H1 (cell line): Measurements from ENCODE around the gene FBXO38. TPM values are rescaled to one million over a fixed set of nuclear protein-coding genes. Genes with fewer than 3 reads are reported as not detected.

ENCODE experiments used
- CTCF ChIA-PET: fragments of 300-600 bp; sonication (Branson Sonifier 250); formaldehyde crosslinking; loops from one replicate; lab custom pipeline; 2021; ENCODE audit not compliant: partially characterized antibody; lab: Charles Lee
- POLR2A ChIA-PET: fragments of 300-600 bp; sonication (Branson Sonifier 250); formaldehyde crosslinking; loops from one replicate; lab custom pipeline; 2021; ENCODE audit warnings: inconsistent platforms; ENCODE audit not compliant: partially characterized antibody; lab: Charles Lee
- DNase-seq, 2 experiments: peaks; one replicate each; pipeline versions ENCODE4 v3.0.0 to v3.0.0-alpha.2; 2010 to 2022; ENCODE audit warnings: low spot score in 2 of 2, low read depth in 1 of 2, mixed read lengths in 1 of 2
- FAIRE-seq: peaks from 2 replicates; lab custom pipeline; 2011; peaks lifted over from hg19 to GRCh38; lab: Jason Lieb, UNC
- H2AFZ ChIP-seq: 2 replicates; pipeline ENCODE4 v1.8.1; 2012; ENCODE audit warnings: low read length, inconsistent platforms
- H2AK5ac ChIP-seq: 2 replicates; pipeline ENCODE4 v1.6.1; 2013; ENCODE audit warnings: low read depth, low read length
- H2BK120ac ChIP-seq: replicated peaks from 2 replicates; pipeline ENCODE3; 2013; ENCODE audit warnings: low read depth, low read length, inconsistent platforms
- H2BK12ac ChIP-seq: 2 replicates; pipeline ENCODE4 v1.6.1; 2013; ENCODE audit warnings: low read depth, low read length
- H2BK15ac ChIP-seq: 2 replicates; pipeline ENCODE4 v1.6.1; 2013; ENCODE audit warnings: low read length
- H2BK20ac ChIP-seq: 2 replicates; pipeline ENCODE4 v1.6.1; 2013; ENCODE audit warnings: low read length
- H2BK5ac ChIP-seq: 2 replicates; pipeline ENCODE4 v1.6.1; 2013; ENCODE audit warnings: low read depth, low read length
- H3K14ac ChIP-seq: 2 replicates; pipeline ENCODE4 v1.6.1; 2013; ENCODE audit warnings: inconsistent platforms; ENCODE audit not compliant: insufficient read length
- H3K18ac ChIP-seq: 2 replicates; pipeline ENCODE4 v1.6.1; 2013; ENCODE audit warnings: low read length; ENCODE audit errors: extremely low read depth
- H3K23ac ChIP-seq: 2 replicates; pipeline ENCODE4 v1.6.1; 2013; ENCODE audit warnings: inconsistent platforms; ENCODE audit not compliant: insufficient read length
- H3K23me2 ChIP-seq: 2 replicates; pipeline ENCODE4 v1.6.1; 2013; ENCODE audit warnings: low read depth, low read length
- H3K27ac ChIP-seq: 2 replicates; pipeline ENCODE4 v1.6.1; 2011; ENCODE audit warnings: low read depth, low read length, inconsistent platforms
- H3K27me3 ChIP-seq, 4 experiments: replicated peaks in 1 of 4; 1 replicate in 1 of 4; 2 replicates in 3 of 4; pipeline versions ENCODE4 v1.6.1 to v1.8.1; 2011 to 2013; ENCODE audit warnings: low read length in 3 of 4, mild to moderate bottlenecking in 3 of 4, inconsistent platforms in 2 of 4, mixed read lengths in 2 of 4, moderate library complexity in 1 of 4; ENCODE audit not compliant: control insufficient read depth in 3 of 4, insufficient read depth in 3 of 4; ENCODE audit errors: extremely low read depth in 1 of 4
- H3K36me3 ChIP-seq, 4 experiments: 2 replicates each; pipeline versions ENCODE4 v1.6.1 to v1.8.1; 2011 to 2013; ENCODE audit warnings: mild to moderate bottlenecking in 4 of 4, low read length in 3 of 4, moderate library complexity in 2 of 4, control low read depth in 1 of 4, inconsistent platforms in 1 of 4; ENCODE audit not compliant: insufficient read depth in 4 of 4, control insufficient read depth in 2 of 4
- H3K4ac ChIP-seq: replicated peaks from 2 replicates; pipeline ENCODE3; 2013; ENCODE audit warnings: low read length, low read depth, mixed read lengths, inconsistent platforms; ENCODE audit not compliant: insufficient read length
- H3K4me1 ChIP-seq, 4 experiments: replicated peaks in 1 of 4; 1 replicate in 1 of 4; 2 replicates in 3 of 4; pipeline versions ENCODE4 v1.6.1 to v1.8.1; 2011 to 2013; ENCODE audit warnings: low read length in 3 of 4, inconsistent platforms in 2 of 4, mixed read lengths in 1 of 4; ENCODE audit not compliant: insufficient read depth in 4 of 4, control insufficient read depth in 3 of 4
- H3K4me2 ChIP-seq, 2 experiments: 2 replicates each; pipeline versions ENCODE4 v1.6.1 to v1.8.1; 2011 to 2013; ENCODE audit warnings: low read depth in 2 of 2, low read length in 2 of 2, control low read depth in 1 of 2, inconsistent platforms in 1 of 2, mild to moderate bottlenecking in 1 of 2; ENCODE audit not compliant: insufficient read depth in 1 of 2
- H3K4me3 ChIP-seq, 4 experiments: fragments of 200-600, 300-600 bp in 1 of 4; sonication (generic), shearing (Covaris generic), sonication (Bioruptor Twin) in 1 of 4; 2 replicates each; pipeline versions ENCODE4 v1.5.1 to v1.8.1; 2011 to 2016; ENCODE audit warnings: low read length in 4 of 4, low read depth in 3 of 4, control low read depth in 2 of 4, inconsistent platforms in 2 of 4, mild to moderate bottlenecking in 2 of 4, mixed read lengths in 1 of 4, moderate library complexity in 1 of 4; ENCODE audit not compliant: insufficient read depth in 2 of 4; ENCODE audit errors: extremely low read depth in 1 of 4
- H3K56ac ChIP-seq: replicated peaks from 2 replicates; pipeline ENCODE3; 2013; ENCODE audit warnings: low read depth, mild to moderate bottlenecking, mixed read lengths, low read length, inconsistent platforms; ENCODE audit not compliant: insufficient read length
- H3K79me1 ChIP-seq: 2 replicates; pipeline ENCODE4 v1.6.1; 2013; ENCODE audit warnings: low read depth, low read length, control low read depth
- H3K79me2 ChIP-seq, 2 experiments: 2 replicates each; pipeline versions ENCODE4 v1.6.1 to v1.8.1; 2012 to 2013; ENCODE audit warnings: low read length in 2 of 2, mild to moderate bottlenecking in 2 of 2, inconsistent platforms in 1 of 2; ENCODE audit not compliant: insufficient read depth in 2 of 2, control insufficient read depth in 1 of 2
- H3K9ac ChIP-seq, 4 experiments: replicated peaks in 1 of 4; 1 replicate in 1 of 4; 2 replicates in 3 of 4; pipeline versions ENCODE4 v1.6.1 to v1.8.1; 2011 to 2013; ENCODE audit warnings: low read depth in 3 of 4, low read length in 3 of 4, control low read depth in 2 of 4, mild to moderate bottlenecking in 2 of 4, moderate library complexity in 2 of 4, inconsistent platforms in 1 of 4; ENCODE audit errors: extremely low read depth in 1 of 4
- H3K9me3 ChIP-seq, 2 experiments: 2 replicates each; pipeline versions ENCODE4 v1.6.1 to v1.8.1; 2012 to 2013; ENCODE audit warnings: mild to moderate bottlenecking in 2 of 2, moderate library complexity in 2 of 2, control low read depth in 1 of 2, inconsistent platforms in 1 of 2, low read depth in 1 of 2, low read length in 1 of 2, mixed read lengths in 1 of 2; ENCODE audit not compliant: insufficient read depth in 2 of 2
- H4K20me1 ChIP-seq, 2 experiments: replicated peaks in 1 of 2; 2 replicates each; pipeline versions ENCODE3 to v1.8.1; 2011 to 2013; ENCODE audit warnings: inconsistent platforms in 2 of 2, low read length in 2 of 2, mild to moderate bottlenecking in 1 of 2; ENCODE audit not compliant: insufficient read depth in 2 of 2, control insufficient read depth in 1 of 2
- H4K5ac ChIP-seq: 2 replicates; pipeline ENCODE4 v1.6.1; 2013; ENCODE audit warnings: low read length, low read depth, mixed read lengths, inconsistent platforms; ENCODE audit not compliant: insufficient read length
- H4K8ac ChIP-seq: 2 replicates; pipeline ENCODE4 v1.8.0; 2013; ENCODE audit warnings: mild to moderate bottlenecking, moderate library complexity, low read length, inconsistent platforms; ENCODE audit not compliant: insufficient read depth; ENCODE audit errors: extremely low read depth
- H4K91ac ChIP-seq: replicated peaks from 2 replicates; pipeline ENCODE3; 2013; ENCODE audit warnings: low read length, mixed read lengths, inconsistent platforms; ENCODE audit not compliant: insufficient read length
- BCL11A ChIP-seq, 2 experiments: IDR thresholded peaks; one replicate each; pipeline ENCODE4 v1.6.1; 2011; ENCODE audit warnings: low read depth in 2 of 2, low read length in 2 of 2, mild to moderate bottlenecking in 2 of 2
- CTBP2 ChIP-seq: IDR thresholded peaks from 2 replicates; pipeline ENCODE4 v1.7.0; 2011; ENCODE audit warnings: borderline replicate concordance, mild to moderate bottlenecking, moderate library complexity, mixed read lengths, low read length; ENCODE audit not compliant: insufficient read depth, insufficient read length
- KDM5A ChIP-seq: fragments of 200-600 bp; IDR thresholded peaks from 2 replicates; pipeline ENCODE4 v1.7.1; 2012; ENCODE audit warnings: mild to moderate bottlenecking, low read length, inconsistent platforms, mixed read lengths
- MAFK ChIP-seq: IDR thresholded peaks from 2 replicates; pipeline ENCODE4 v1.6.1; 2012; ENCODE audit warnings: low read depth, mild to moderate bottlenecking, improper control_type of control experiment, low read length
- MAX ChIP-seq: IDR thresholded peaks from 2 replicates; pipeline ENCODE4 v1.6.1; 2012; ENCODE audit warnings: inconsistent platforms
- NRF1 ChIP-seq: IDR thresholded peaks from 2 replicates; pipeline ENCODE4 v1.6.1; 2011; ENCODE audit warnings: mild to moderate bottlenecking, low read depth, low read length, improper control_type of control experiment
- POLR2A ChIP-seq, 2 experiments: IDR thresholded peaks; 1 replicate in 1 of 2; 2 replicates in 1 of 2; pipeline ENCODE4 v1.6.1; 2011; ENCODE audit warnings: low read depth in 2 of 2, low read length in 2 of 2, mild to moderate bottlenecking in 2 of 2; ENCODE audit errors: control extremely low read depth in 1 of 2
- RNF2 ChIP-seq: fragments of 200-900, 300-1000 bp; sonication (generic); IDR thresholded peaks from 2 replicates; pipeline ENCODE4 v1.7.1; 2016; ENCODE audit warnings: borderline replicate concordance, low read depth, mild to moderate bottlenecking, antibody characterized with exemption, low read length; ENCODE audit not compliant: poor library complexity, severe bottlenecking; ENCODE audit errors: missing control alignments
- SAP30 ChIP-seq: fragments of 300-600 bp; sonication (generic); IDR thresholded peaks from 2 replicates; pipeline ENCODE4 v1.7.1; 2012; ENCODE audit warnings: low read length, moderate library complexity, mild to moderate bottlenecking, inconsistent platforms; ENCODE audit not compliant: insufficient read depth, insufficient replicate concordance
- SIRT6 ChIP-seq: IDR thresholded peaks from one replicate; pipeline ENCODE4 v1.7.1; 2012; ENCODE audit warnings: low read length, inconsistent platforms
- SP1 ChIP-seq: IDR thresholded peaks from 2 replicates; pipeline ENCODE4 v1.6.1; 2011; ENCODE audit warnings: low read depth, low read length
- SP2 ChIP-seq: IDR thresholded peaks from 2 replicates; pipeline ENCODE4 v1.6.1; 2012; ENCODE audit warnings: mild to moderate bottlenecking, low read length, inconsistent platforms
- SP4 ChIP-seq: IDR thresholded peaks from 2 replicates; pipeline ENCODE4 v1.6.1; 2012; ENCODE audit warnings: low read length, inconsistent platforms
- TBP ChIP-seq: IDR thresholded peaks from 2 replicates; pipeline ENCODE4 v1.6.1; 2011; ENCODE audit warnings: low read depth, low read length, improper control_type of control experiment
- TEAD4 ChIP-seq: IDR thresholded peaks from 2 replicates; pipeline ENCODE4 v1.6.1; 2012; ENCODE audit warnings: low read depth, low read length, inconsistent platforms, mixed read lengths
- WGBS, 2 experiments: shearing (Covaris generic) in 1 of 2; methylation state at CpG; one replicate each; pipeline versions ENCODE4 v1.1.6 to v1.1.7; 2013 to 2015; ENCODE audit warnings: low lambda C conversion rate in 2 of 2, mixed read lengths in 2 of 2, inconsistent platforms in 1 of 2, low coverage in 1 of 2, missing lambda C conversion rate in 1 of 2; ENCODE audit not compliant: insufficient replicate concordance in 2 of 2, insufficient coverage in 1 of 2, insufficient read length in 1 of 2; ENCODE audit errors: extremely low coverage in 1 of 2, missing lambda C conversion rate in 1 of 2; 5-methylcytosine and 5-hydroxymethylcytosine counted together
- polyA plus RNA-seq, 7 experiments: library from polyadenylated mRNA; depleted of rRNA in 3 of 7; stranded (reverse) in 5 of 7; unstranded in 2 of 7; fragments of >200 nt in 5 of 7; fragments of 200-250 nt in 2 of 7; gene quantifications; 1 replicate in 5 of 7; 2 replicates in 1 of 7; 4 replicates in 1 of 7; pipeline versions ENCODE4 v1.2.1 to v1.2.3, GENCODE V29; 2011 to 2013; ENCODE audit warnings: missing spikeins in 2 of 7, mixed read lengths in 2 of 7
- total RNA-seq: library from RNA; stranded (reverse); fragmentation: NEBNext Ultra II Directional; extraction: Animal tissue kit (Norgen Biotek cat#: 25700); gene quantifications from 2 replicates; pipeline ENCODE4 v1.2.1, GENCODE V29; 2021

FBXO38 gene
- total and polyA plus RNA-seq, 2 of the 8 experiments (the other 6 are each of a cell fraction or from before 2014, with no cell fraction given), result 9.1 to 34.3 TPM

- Histone ChIP-seq H2BK12ac (no peak overlapping the region), H3K4me3 (no peak overlapping the region), H2BK5ac (no peak overlapping the region), H3K23ac (no peak overlapping the region), H3K9me3 (no peaks in the 10 kb centered on the region), H2AFZ (no peak overlapping the region), H3K79me1 (no peaks in the 10 kb centered on the region), H2BK120ac (no peak overlapping the region), H3K18ac (no peak overlapping the region), H3K27ac (no peak overlapping the region), H2BK15ac (no peak overlapping the region), H3K4ac (no peak overlapping the region), H3K56ac (no peak overlapping the region), H3K79me2 (no peaks in the 10 kb centered on the region), H4K91ac (no peak overlapping the region), H3K14ac (no peak overlapping the region), H3K36me3 (no peaks in the 10 kb centered on the region), H4K8ac (no peak overlapping the region), H3K27me3 (no peaks in the 10 kb centered on the region; a peak in 2 of 7 replicates), H3K9ac (no peak overlapping the region), H3K23me2 (no peaks in the 10 kb centered on the region), H4K5ac (no peak overlapping the region), H2AK5ac (no peak overlapping the region), H3K4me1 (no peaks in the 10 kb centered on the region), H2BK20ac (no peak overlapping the region), H3K4me2 (no peak overlapping the region), H4K20me1 (no peaks in the 10 kb centered on the region)
- DNase-seq, result no peak
- ChIA-PET POLR2A (interaction anchor here (0.6 kb wide), 1 partner anchor 225 kb away, joined by 4 read pairs; no protein-coding TSS in a partner anchor), CTCF (interaction anchor here (0.9 to 1.5 kb wide), 6 partner anchors 10 to 249 kb away, joined by 3 to 7 read pairs (median 3); no protein-coding TSS in a partner anchor)
- WGBS, 2 experiments, result 83% methylated on average over 3 of the region's 3 CpGs; no CpG with 5 or more reads in 1 of the 2 experiments
- no peak for FAIRE-seq
- TF ChIP-seq POLR2A (IDR thresholded peaks at IDR 0.05; ENCODE audit: control extremely low read depth in 1 of 2, low read depth in 2 of 2, low read length in 2 of 2), result no peak
- TF ChIP-seq SP2, result no peak
- no peak for TF ChIP-seq SP1
- TF ChIP-seq SIRT6, result no peak
- no peak for TF ChIP-seq TBP
- no peak for TF ChIP-seq TEAD4
- TF ChIP-seq SP4, result no peak
- TF ChIP-seq CTBP2, result no peak
- TF ChIP-seq BCL11A (IDR thresholded peaks at IDR 0.05; ENCODE audit: low read depth in 2 of 2, low read length in 2 of 2), result no peak
- no peak for TF ChIP-seq KDM5A
- no peak for TF ChIP-seq NRF1
- TF ChIP-seq MAX, result no peak
- no peak for TF ChIP-seq SAP30
- no peak for TF ChIP-seq RNF2
- no peak for TF ChIP-seq MAFK
These were observed 102.7 kb downstream of the FBXO38 start for GRCh38 chr5:148486456-148486855.
